ENCODE measurements around the gene FAIM2.

- TF ChIP-seq CTCF (conservative IDR thresholded peaks at IDR 0.05) = no peak
- TF ChIP-seq ZFX (IDR thresholded peaks at IDR 0.05) = no peak
Measured at GRCh38 chr12:49893753-49894750, 9.6 kb downstream of the FAIM2 start.

Measured in C4-2B (cell line).